ENCODE results near the gene TCAP. TPM values are rescaled to one million over a fixed set of nuclear protein-coding genes. Genes with fewer than 3 reads are reported as not detected.

Gene TCAP
- total and polyA plus RNA-seq, 4 donors: 0.82 to 1.4 (median 1.2) TPM

- H3K36me3 ChIP-seq (ENCODE audit: control insufficient read depth in 4 of 4, insufficient read depth in 4 of 4, low read length in 4 of 4): no peaks in the 10 kb centered on the region
- TF ChIP-seq CTCF (IDR thresholded peaks at IDR 0.05; ENCODE audit: control extremely low read depth, extremely low read depth): peak; percentile 54
- H3K4me1 ChIP-seq (ENCODE audit: control insufficient read depth in 5 of 5, insufficient read depth in 5 of 5, low read length in 5 of 5): peaks cover 0 to 25% (median 0%) of the 10 kb centered on the region in 5 donors
- peak; percentile 68 to 81 (median 69) for DNase-seq
- peak; percentile 50 for ATAC-seq (ENCODE audit: insufficient read depth, low FRiP score)
- 2 to 3% methylated on average over 69 to 85 of the region's 85 CpGs for WGBS, 2 donors
- H3K4me3 ChIP-seq: no peak within 1 kb of the TSS
- H3K27ac ChIP-seq (ENCODE audit: low read depth in 1 of 2, low read length in 1 of 2): peak within 1 kb of the TSS; percentile 58 to 91
- H3K9ac ChIP-seq (ENCODE audit: insufficient read depth in 1 of 2, low read length in 2 of 2): no peak within 1 kb of the TSS
- peaks cover 0 to 10% (median 7%) of the 10 kb centered on the region in 3 donors for H3K27me3 ChIP-seq (ENCODE audit: control insufficient read depth in 3 of 3, insufficient read depth in 3 of 3, low read length in 2 of 3)
- no peaks in the 10 kb centered on the region for H3K9me3 ChIP-seq (ENCODE audit: control insufficient read depth in 4 of 4, insufficient read depth in 3 of 4, low read length in 3 of 4)
These were observed 3.1 kb downstream of the TCAP start, which contains the start of gene PNMT for GRCh38 chr17:39667945-39668924. Gene PNMT, plus strand, starts transcription at chr17:39668453. Its CDS starts 23 bp downstream, at chr17:39668476.

GRCh38 chr17:39669897-39670735 lies 5.0 kb downstream of the TCAP start:
- H3K27ac ChIP-seq (ENCODE audit: low read depth in 1 of 2, low read length in 1 of 2): no peak overlapping the region
- no peak for DNase-seq
- 92 to 95% methylated on average over 22 to 23 of the region's 23 CpGs for WGBS, 2 donors
- H3K27me3 ChIP-seq (ENCODE audit: control insufficient read depth in 3 of 3, insufficient read depth in 3 of 3, low read length in 2 of 3): peaks cover 0 to 10% (median 7%) of the 10 kb centered on the region in 3 donors
- ATAC-seq (ENCODE audit: insufficient read depth, low FRiP score): no peak
- H3K4me1 ChIP-seq (ENCODE audit: control insufficient read depth in 5 of 5, insufficient read depth in 5 of 5, low read length in 5 of 5): peaks cover 0 to 23% (median 9%) of the 10 kb centered on the region in 5 donors
- no peak overlapping the region for H3K9ac ChIP-seq (ENCODE audit: insufficient read depth in 1 of 2, low read length in 2 of 2)
- H3K36me3 ChIP-seq (ENCODE audit: control insufficient read depth in 4 of 4, insufficient read depth in 4 of 4, low read length in 4 of 4): no peaks in the 10 kb centered on the region
- H3K9me3 ChIP-seq (ENCODE audit: control insufficient read depth in 4 of 4, insufficient read depth in 3 of 4, low read length in 3 of 4): no peaks in the 10 kb centered on the region
- no peak overlapping the region for H3K4me3 ChIP-seq
- no peak for TF ChIP-seq CTCF (IDR thresholded peaks at IDR 0.05; ENCODE audit: control extremely low read depth, extremely low read depth)

GRCh38 chr17:39670746-39671145 lies 5.6 kb downstream of the TCAP start:
- 62 to 63% methylated on average over 4 of the region's 4 CpGs for WGBS, 2 donors
- Histone ChIP-seq H3K4me3 (no peak overlapping the region), H3K4me1 (ENCODE audit: control insufficient read depth in 5 of 5, insufficient read depth in 5 of 5, low read length in 5 of 5) (peaks cover 0 to 25% (median 9%) of the 10 kb centered on the region in 5 donors), H3K9me3 (ENCODE audit: control insufficient read depth in 4 of 4, insufficient read depth in 3 of 4, low read length in 3 of 4) (no peaks in the 10 kb centered on the region), H3K27me3 (ENCODE audit: control insufficient read depth in 3 of 3, insufficient read depth in 3 of 3, low read length in 2 of 3) (peaks cover 0 to 10% (median 7%) of the 10 kb centered on the region in 3 donors), H3K27ac (ENCODE audit: low read depth in 1 of 2, low read length in 1 of 2) (peak overlapping the region in 1 of 2 donors; percentile 64), H3K9ac (ENCODE audit: insufficient read depth in 1 of 2, low read length in 2 of 2) (no peak overlapping the region), H3K36me3 (ENCODE audit: control insufficient read depth in 4 of 4, insufficient read depth in 4 of 4, low read length in 4 of 4) (no peaks in the 10 kb centered on the region)
- ATAC-seq (ENCODE audit: insufficient read depth, low FRiP score) (no peak), DNase-seq (no peak)
- no peak for TF ChIP-seq CTCF (IDR thresholded peaks at IDR 0.05; ENCODE audit: control extremely low read depth, extremely low read depth)

Data from lung (tissue), 12 donors.